Uterus (tissue), 2 donors: ENCODE results near the gene TMEM239.

Experiments
- CTCF ChIP-seq, 4 experiments: fragments of 200-600 bp in 2 of 4; fragments of 450-650 bp in 2 of 4; sonication (generic) in 2 of 4; IDR thresholded peaks; one replicate each; pipeline ENCODE4 v1.5.1; 2016 to 2019; ENCODE audit warnings: antibody characterized with exemption in 4 of 4, mild to moderate bottlenecking in 2 of 4, moderate library complexity in 1 of 4
- POLR2A ChIP-seq, 2 donors: fragments of 450-650 bp; IDR thresholded peaks; one replicate each; pipeline ENCODE4 v1.6.1; 2016; ENCODE audit warnings: antibody characterized with exemption in 2 of 2, mild to moderate bottlenecking in 1 of 2, moderate library complexity in 1 of 2

GRCh38 chr20:2858591-2858990 is 42.4 kb downstream of the TMEM239 start:
- no peak for TF ChIP-seq CTCF (IDR thresholded peaks at IDR 0.05)
- no peak for TF ChIP-seq POLR2A (IDR thresholded peaks at IDR 0.05)
